Activated CD8-positive, alpha-beta T cell treated with anti-CD3 and anti-CD28 coated beads for 36 hours (primary cell): ENCODE data around the gene MYL6. TPM values are rescaled to one million over a fixed set of nuclear protein-coding genes. Genes with fewer than 3 reads are reported as not detected.

Experiments
- ATAC-seq: fragments of 200-7000 bp; cut with Tn5 transposase; one replicate; pipeline ENCODE4 v1.10.0; 2021; ENCODE audit warnings: mild to moderate bottlenecking, moderate library complexity
- CTCF ChIA-PET: fragments of 350-600 bp; sonication (Branson Sonifier 250); formaldehyde crosslinking; loops from one replicate; lab custom pipeline; 2021; ENCODE audit warnings: antibody characterized with exemption; lab: Charles Lee
- POLR2A ChIA-PET: fragments of 350-600 bp; sonication (Branson Sonifier 250); formaldehyde crosslinking; loops from one replicate; lab custom pipeline; 2021; ENCODE audit warnings: antibody characterized with exemption; lab: Charles Lee
- DNase-seq: peaks from one replicate; pipeline ENCODE4 v3.0.0-alpha.2; 2020
- H3K27ac Mint-ChIP-seq: one replicate; pipeline ENCODE4 v1.8.0; 2021; ENCODE audit warnings: mild to moderate bottlenecking, mixed read lengths
- H3K27me3 Mint-ChIP-seq: one replicate; pipeline ENCODE4 v1.8.0; 2021; ENCODE audit warnings: mixed read lengths
- H3K36me3 Mint-ChIP-seq: one replicate; pipeline ENCODE4 v1.8.0; 2021; ENCODE audit warnings: low read depth, mixed read lengths
- H3K4me1 Mint-ChIP-seq: one replicate; pipeline ENCODE4 v1.8.0; 2021; ENCODE audit warnings: low read depth, mixed read lengths
- H3K4me3 Mint-ChIP-seq: one replicate; pipeline ENCODE4 v1.8.0; 2021; ENCODE audit warnings: mild to moderate bottlenecking, moderate library complexity, mixed read lengths
- H3K9me3 Mint-ChIP-seq: one replicate; pipeline ENCODE4 v1.8.0; 2021; ENCODE audit warnings: mixed read lengths
- CTCF ChIP-seq: fragments of 200-600 bp; IDR thresholded peaks from one replicate; pipeline ENCODE4 v1.8.0; 2022; ENCODE audit warnings: antibody characterized with exemption, mild to moderate bottlenecking
- intact Hi-C: fragments of 100-400 bp; cut with micrococcal nuclease; formaldehyde crosslinking; loops from one replicate; pipeline ENCODE4 v1.10.0; 2022
- total RNA-seq, 2 experiments: library from RNA; stranded (reverse); gene quantifications; one replicate each; pipeline ENCODE4 v1.2.3, GENCODE V29; 2021

MYL6 gene
- total RNA-seq, 2 experiments from 2014 or later, result 647 to 663 TPM

- H3K27ac Mint-ChIP-seq, result peak overlapping the region; percentile 100
- peaks cover 34% of the 10 kb centered on the region for H3K36me3 Mint-ChIP-seq
- H3K27me3 Mint-ChIP-seq, result no peaks in the 10 kb centered on the region
- no peaks in the 10 kb centered on the region for H3K9me3 Mint-ChIP-seq
- ChIA-PET CTCF (interaction anchor here (0.5 to 5.3 kb wide), 28 partner anchors 9 to 395 kb away, joined by 3 to 91 read pairs (median 5); partner anchors contain the start of genes ANKRD52, COQ10A, ESYT1 and MYL6), POLR2A (interaction anchor here (0.5 to 5.9 kb wide), 15 partner anchors 9 to 369 kb away, joined by 3 to 162 read pairs (median 7); partner anchors contain the start of genes ANKRD52, ESYT1, GLS2 and MYL6)
- ATAC-seq, result no peak
- peak; percentile 81 for TF ChIP-seq CTCF
- peaks cover 23% of the 10 kb centered on the region for H3K4me1 Mint-ChIP-seq
- H3K4me3 Mint-ChIP-seq, result peak overlapping the region; percentile 89
- intact Hi-C loops, result loop anchor here (2.0 to 5.0 kb wide), 4 partner anchors 33 to 103 kb away; partner anchors contain the start of genes MYL6B, RPS26 and SMARCC2
- DNase-seq, result peak; percentile 64
Observed at GRCh38 chr12:56119361-56119796, 38.8 kb upstream of the MYL6 start.

- peaks cover 31% of the 10 kb centered on the region for H3K36me3 Mint-ChIP-seq
- H3K4me1 Mint-ChIP-seq, result peaks cover 22% of the 10 kb centered on the region
- no peak for ATAC-seq
- intact Hi-C loops, result loop anchor here (10.0 kb wide), 1 partner anchor 134 kb away; the partner anchor contains the start of gene ANKRD52
- H3K9me3 Mint-ChIP-seq, result no peaks in the 10 kb centered on the region
- H3K27me3 Mint-ChIP-seq, result no peaks in the 10 kb centered on the region
- peak overlapping the region; percentile 100 for H3K27ac Mint-ChIP-seq
- ChIA-PET CTCF (interaction anchor here (0.5 to 5.3 kb wide), 23 partner anchors 9 to 396 kb away, joined by 3 to 91 read pairs (median 4); partner anchors contain the start of genes ANKRD52, ESYT1, MYL6 and MYL6B), POLR2A (interaction anchor here (1.1 to 5.9 kb wide), 8 partner anchors 8 to 368 kb away, joined by 4 to 162 read pairs (median 16); partner anchors contain the start of genes ESYT1, GLS2, MYL6 and MYL6B)
- no peak for TF ChIP-seq CTCF
- H3K4me3 Mint-ChIP-seq, result no peak overlapping the region
- DNase-seq, result no peak
Observed at GRCh38 chr12:56120158-56120846, 37.9 kb upstream of the MYL6 start.

- Mint-ChIP-seq H3K27me3 (no peaks in the 10 kb centered on the region), H3K9me3 (no peaks in the 10 kb centered on the region), H3K27ac (no peak overlapping the region), H3K36me3 (peaks cover 27% of the 10 kb centered on the region), H3K4me3 (no peak overlapping the region), H3K4me1 (peaks cover 25% of the 10 kb centered on the region)
- no peak for ATAC-seq
- ChIA-PET CTCF (interaction anchor here (2.1 to 9.5 kb wide), 3 partner anchors 29 to 342 kb away, joined by 5 to 110 read pairs (median 36); partner anchors contain the start of genes MYL6B and SMARCC2), POLR2A (interaction anchor here (0.6 kb wide), 1 partner anchor 81 kb away, joined by 3 read pairs; no protein-coding TSS in a partner anchor)
- no peak for DNase-seq
- no peak for TF ChIP-seq CTCF
- intact Hi-C loops, result loop anchor here (10.0 kb wide), 1 partner anchor 133 kb away; the partner anchor contains the start of gene ANKRD52
Observed at GRCh38 chr12:56121204-56121870, 36.8 kb upstream of the MYL6 start.

GRCh38 chr12:56122637-56123036, 35.5 kb upstream of the MYL6 start:
- H3K4me3 Mint-ChIP-seq, result no peak overlapping the region
- no peaks in the 10 kb centered on the region for H3K27me3 Mint-ChIP-seq
- TF ChIP-seq CTCF, result no peak
- no peak for ATAC-seq
- CTCF ChIA-PET, result interaction anchor here (2.3 to 9.5 kb wide), 2 partner anchors 67 to 136 kb away, joined by 5 to 110 read pairs; partner anchors contain the start of genes ANKRD52 and SMARCC2
- peak overlapping the region; percentile 4 for H3K27ac Mint-ChIP-seq
- H3K36me3 Mint-ChIP-seq, result peaks cover 14% of the 10 kb centered on the region
- peaks cover 38% of the 10 kb centered on the region for H3K4me1 Mint-ChIP-seq
- intact Hi-C loops, result loop anchor here (10.0 kb wide), 1 partner anchor 132 kb away; the partner anchor contains the start of gene ANKRD52
- POLR2A ChIA-PET, result interaction anchor here (0.9 kb wide), 1 partner anchor 12 kb away, joined by 3 read pairs; no protein-coding TSS in a partner anchor
- no peaks in the 10 kb centered on the region for H3K9me3 Mint-ChIP-seq
- no peak for DNase-seq
